IPS-20b (cell line): ENCODE measurements around the gene PCBD1.

Source experiments
- H3K27ac ChIP-seq: one replicate; pipeline ENCODE4 v1.5.1; 2013; ENCODE audit warnings: low read length
- H3K27me3 ChIP-seq: 2 replicates; pipeline ENCODE4 v1.6.1; 2013; ENCODE audit warnings: mild to moderate bottlenecking, low read length, inconsistent platforms; ENCODE audit not compliant: insufficient read depth
- H3K36me3 ChIP-seq: 2 replicates; pipeline ENCODE4 v1.6.1; 2013; ENCODE audit warnings: low read depth, mild to moderate bottlenecking, inconsistent platforms, low read length, moderate library complexity; ENCODE audit not compliant: insufficient read depth
- H3K4me1 ChIP-seq: 2 replicates; pipeline ENCODE4 v1.6.1; 2013; ENCODE audit warnings: mild to moderate bottlenecking, control low read depth, inconsistent platforms, low read length, moderate library complexity; ENCODE audit not compliant: insufficient read depth
- H3K4me3 ChIP-seq: 2 replicates; pipeline ENCODE4 v1.5.1; 2013; ENCODE audit warnings: mild to moderate bottlenecking, low read length, inconsistent platforms
- H3K9ac ChIP-seq: 2 replicates; pipeline ENCODE4 v1.6.1; 2013; ENCODE audit warnings: low read depth, mild to moderate bottlenecking, inconsistent platforms, low read length, moderate library complexity
- H3K9me3 ChIP-seq: 2 replicates; pipeline ENCODE4 v1.6.1; 2013; ENCODE audit warnings: mild to moderate bottlenecking, low read depth, low read length, inconsistent platforms; ENCODE audit not compliant: insufficient read depth

The PCBD1 gene

GRCh38 chr10:70907637-70908405, 19.5 kb upstream of the PCBD1 start:
- Histone ChIP-seq H3K27ac (no peak overlapping the region), H3K9ac (no peak overlapping the region), H3K4me1 (no peaks in the 10 kb centered on the region), H3K36me3 (no peaks in the 10 kb centered on the region), H3K4me3 (no peak overlapping the region), H3K9me3 (no peaks in the 10 kb centered on the region), H3K27me3 (no peaks in the 10 kb centered on the region)

- H3K9me3 ChIP-seq, result no peaks in the 10 kb centered on the region
- no peaks in the 10 kb centered on the region for H3K4me1 ChIP-seq
- H3K27me3 ChIP-seq, result no peaks in the 10 kb centered on the region
- no peak overlapping the region for H3K27ac ChIP-seq
- H3K9ac ChIP-seq, result no peak overlapping the region
- H3K36me3 ChIP-seq, result no peaks in the 10 kb centered on the region
- no peak overlapping the region for H3K4me3 ChIP-seq
These were observed 18.7 kb upstream of the PCBD1 start for GRCh38 chr10:70906953-70907636.

- H3K4me3 ChIP-seq, result no peak overlapping the region
These were observed 17.8 kb upstream of the PCBD1 start for GRCh38 chr10:70906031-70906783.

GRCh38 chr10:70905071-70906021, 17.0 kb upstream of the PCBD1 start:
- H3K9ac ChIP-seq, result no peak overlapping the region

More at GRCh38 chr10:70906031-70906783, 17.8 kb upstream of the PCBD1 start:
- Histone ChIP-seq H3K4me1 (no peaks in the 10 kb centered on the region), H3K9me3 (no peaks in the 10 kb centered on the region), H3K27ac (no peak overlapping the region), H3K9ac (no peak overlapping the region), H3K27me3 (no peaks in the 10 kb centered on the region), H3K36me3 (no peaks in the 10 kb centered on the region)

GRCh38 chr10:70903262-70903921, 15.0 kb upstream of the PCBD1 start:
- Histone ChIP-seq H3K27me3 (no peaks in the 10 kb centered on the region), H3K27ac (no peak overlapping the region), H3K9ac (no peak overlapping the region), H3K4me1 (no peaks in the 10 kb centered on the region), H3K36me3 (no peaks in the 10 kb centered on the region), H3K9me3 (no peaks in the 10 kb centered on the region), H3K4me3 (no peak overlapping the region)

More at GRCh38 chr10:70905071-70906021, 17.0 kb upstream of the PCBD1 start:
- Histone ChIP-seq H3K4me3 (no peak overlapping the region), H3K27me3 (no peaks in the 10 kb centered on the region), H3K36me3 (no peaks in the 10 kb centered on the region), H3K4me1 (no peaks in the 10 kb centered on the region), H3K9me3 (no peaks in the 10 kb centered on the region), H3K27ac (no peak overlapping the region)

GRCh38 chr10:70902661-70903261, 14.4 kb upstream of the PCBD1 start:
- H3K27me3 ChIP-seq, result no peaks in the 10 kb centered on the region

GRCh38 chr10:70901276-70901878, 13.0 kb upstream of the PCBD1 start:
- H3K27me3 ChIP-seq, result no peaks in the 10 kb centered on the region
- H3K4me3 ChIP-seq, result no peak overlapping the region
- H3K27ac ChIP-seq, result no peak overlapping the region
- H3K9ac ChIP-seq, result no peak overlapping the region
- no peaks in the 10 kb centered on the region for H3K9me3 ChIP-seq
- H3K4me1 ChIP-seq, result no peaks in the 10 kb centered on the region
- H3K36me3 ChIP-seq, result no peaks in the 10 kb centered on the region

More at GRCh38 chr10:70902661-70903261, 14.4 kb upstream of the PCBD1 start:
- no peaks in the 10 kb centered on the region for H3K4me1 ChIP-seq
- no peaks in the 10 kb centered on the region for H3K9me3 ChIP-seq
- no peaks in the 10 kb centered on the region for H3K36me3 ChIP-seq
- no peak overlapping the region for H3K4me3 ChIP-seq
- no peak overlapping the region for H3K9ac ChIP-seq
- H3K27ac ChIP-seq, result no peak overlapping the region

- Histone ChIP-seq H3K36me3 (no peaks in the 10 kb centered on the region), H3K9ac (no peak overlapping the region), H3K27ac (no peak overlapping the region), H3K4me3 (no peak overlapping the region), H3K27me3 (no peaks in the 10 kb centered on the region), H3K9me3 (no peaks in the 10 kb centered on the region), H3K4me1 (no peaks in the 10 kb centered on the region)
These were observed 10.7 kb upstream of the PCBD1 start for GRCh38 chr10:70899096-70899495.

GRCh38 chr10:70898687-70899086, 10.3 kb upstream of the PCBD1 start:
- Histone ChIP-seq H3K9me3 (no peaks in the 10 kb centered on the region), H3K36me3 (no peaks in the 10 kb centered on the region), H3K4me3 (no peak overlapping the region), H3K4me1 (no peaks in the 10 kb centered on the region), H3K27me3 (no peaks in the 10 kb centered on the region), H3K27ac (no peak overlapping the region), H3K9ac (no peak overlapping the region)

- H3K4me3 ChIP-seq, result no peak overlapping the region
- H3K9ac ChIP-seq, result no peak overlapping the region
- H3K4me1 ChIP-seq, result peaks cover 17% of the 10 kb centered on the region; the same call in 1 of the 2 replicates
- H3K9me3 ChIP-seq, result no peaks in the 10 kb centered on the region
- no peaks in the 10 kb centered on the region for H3K36me3 ChIP-seq
- H3K27ac ChIP-seq, result no peak overlapping the region
- no peaks in the 10 kb centered on the region for H3K27me3 ChIP-seq
These were observed 8.2 kb upstream of the PCBD1 start for GRCh38 chr10:70896551-70896950.
